Mesenchymal stem cell (in vitro differentiated cells and primary cell): Measurements from ENCODE around the gene AGPAT4.

Source experiments
- DNase-seq: peaks from one replicate; pipeline ENCODE4 v3.0.0-alpha.2; 2013
- H2AFZ ChIP-seq: one replicate; pipeline ENCODE4 v1.6.1; 2013; ENCODE audit warnings: low read depth, mild to moderate bottlenecking, control low read depth, inconsistent platforms, low read length, moderate library complexity
- H2AK5ac ChIP-seq: 2 replicates; pipeline ENCODE4 v1.6.1; 2013; ENCODE audit warnings: low read length, moderate library complexity, mild to moderate bottlenecking, inconsistent platforms; ENCODE audit not compliant: severe bottlenecking
- H2BK120ac ChIP-seq: one replicate; pipeline ENCODE4 v1.6.1; 2013; ENCODE audit warnings: low read depth, mild to moderate bottlenecking, inconsistent platforms, low read length, moderate library complexity
- H2BK12ac ChIP-seq, 2 experiments: one replicate each; pipeline ENCODE4 v1.6.1; 2013; ENCODE audit warnings: inconsistent platforms in 2 of 2, low read length in 2 of 2, mild to moderate bottlenecking in 2 of 2, moderate library complexity in 2 of 2, control low read depth in 1 of 2
- H2BK15ac ChIP-seq: one replicate; pipeline ENCODE4 v1.6.1; 2013; ENCODE audit warnings: mild to moderate bottlenecking, low read depth, inconsistent platforms; ENCODE audit not compliant: poor library complexity, severe bottlenecking
- H2BK5ac ChIP-seq: 2 replicates; pipeline ENCODE4 v1.6.1; 2013; ENCODE audit warnings: low read depth, mild to moderate bottlenecking, low read length, control low read depth, inconsistent platforms; ENCODE audit not compliant: poor library complexity, severe bottlenecking
- H3K14ac ChIP-seq, 2 experiments: one replicate each; pipeline ENCODE4 v1.6.1; 2013; ENCODE audit warnings: inconsistent platforms in 2 of 2, low read length in 2 of 2, control low read depth in 1 of 2, mild to moderate bottlenecking in 1 of 2, moderate library complexity in 1 of 2
- H3K18ac ChIP-seq, 2 experiments: one replicate each; pipeline ENCODE4 v1.6.1; 2013; ENCODE audit warnings: inconsistent platforms in 2 of 2, low read length in 2 of 2, control low read depth in 1 of 2, low read depth in 1 of 2, mild to moderate bottlenecking in 1 of 2
- H3K23ac ChIP-seq, 2 experiments: one replicate each; pipeline ENCODE4 v1.6.1; 2013; ENCODE audit warnings: inconsistent platforms in 2 of 2, low read length in 2 of 2, mild to moderate bottlenecking in 2 of 2, moderate library complexity in 2 of 2, control low read depth in 1 of 2
- H3K27ac ChIP-seq: 2 replicates; pipeline ENCODE4 v1.5.1; 2013; ENCODE audit warnings: mild to moderate bottlenecking, moderate library complexity, low read length, control low read depth, inconsistent platforms; ENCODE audit not compliant: poor library complexity, severe bottlenecking
- H3K27me3 ChIP-seq, 2 experiments: 2 replicates each; pipeline versions ENCODE4 v1.6.1 to v1.7.0; 2013; ENCODE audit warnings: low read length in 2 of 2, mild to moderate bottlenecking in 2 of 2, moderate library complexity in 2 of 2, control low read depth in 1 of 2, inconsistent platforms in 1 of 2; ENCODE audit not compliant: control insufficient read depth in 1 of 2, insufficient read depth in 1 of 2
- H3K36me3 ChIP-seq, 2 experiments: 2 replicates each; pipeline versions ENCODE4 v1.6.1 to v1.7.0; 2013; ENCODE audit warnings: low read length in 2 of 2, control low read depth in 1 of 2, inconsistent platforms in 1 of 2, low read depth in 1 of 2, mild to moderate bottlenecking in 1 of 2; ENCODE audit not compliant: insufficient read depth in 2 of 2, control insufficient read depth in 1 of 2
- H3K4ac ChIP-seq, 2 experiments: one replicate each; pipeline ENCODE4 v1.6.1; 2013; ENCODE audit warnings: inconsistent platforms in 2 of 2, low read length in 2 of 2, mild to moderate bottlenecking in 2 of 2, moderate library complexity in 2 of 2, control low read depth in 1 of 2, low read depth in 1 of 2
- H3K4me1 ChIP-seq: 2 replicates; pipeline ENCODE4 v1.6.1; 2013; ENCODE audit warnings: low read depth, low read length, control low read depth; ENCODE audit not compliant: control insufficient read depth, insufficient read depth
- H3K4me2 ChIP-seq: 2 replicates; pipeline ENCODE4 v1.6.1; 2013; ENCODE audit warnings: low read length, mild to moderate bottlenecking, inconsistent platforms; ENCODE audit not compliant: poor library complexity, severe bottlenecking
- H3K4me3 ChIP-seq, 2 experiments: 2 replicates each; pipeline versions ENCODE4 v1.5.1 to v1.7.0; 2013; ENCODE audit warnings: low read length in 2 of 2, mild to moderate bottlenecking in 2 of 2, control low read depth in 1 of 2, low read depth in 1 of 2; ENCODE audit not compliant: insufficient read depth in 1 of 2
- H3K79me1 ChIP-seq: replicated peaks from 2 replicates; pipeline ENCODE4 v1.6.1; 2013; ENCODE audit warnings: mild to moderate bottlenecking, control low read depth, low read length, inconsistent platforms; ENCODE audit not compliant: poor library complexity, severe bottlenecking
- H3K9ac ChIP-seq: 2 replicates; pipeline ENCODE4 v1.7.0; 2013; ENCODE audit warnings: mild to moderate bottlenecking, low read length, moderate library complexity
- H3K9me3 ChIP-seq: 2 replicates; pipeline ENCODE4 v1.7.0; 2013; ENCODE audit warnings: mild to moderate bottlenecking, low read length; ENCODE audit not compliant: control insufficient read depth
- H4K8ac ChIP-seq: one replicate; pipeline ENCODE4 v1.6.1; 2013; ENCODE audit warnings: inconsistent platforms, mild to moderate bottlenecking, low read length, moderate library complexity
- H4K91ac ChIP-seq: one replicate; pipeline ENCODE4 v1.6.1; 2013; ENCODE audit warnings: mild to moderate bottlenecking, low read length, inconsistent platforms
- WGBS: methylation state at CpG from one replicate; pipeline ENCODE4 v1.1.7; 2013; ENCODE audit warnings: mixed read lengths; 5-methylcytosine and 5-hydroxymethylcytosine counted together

Gene AGPAT4

DNA sequence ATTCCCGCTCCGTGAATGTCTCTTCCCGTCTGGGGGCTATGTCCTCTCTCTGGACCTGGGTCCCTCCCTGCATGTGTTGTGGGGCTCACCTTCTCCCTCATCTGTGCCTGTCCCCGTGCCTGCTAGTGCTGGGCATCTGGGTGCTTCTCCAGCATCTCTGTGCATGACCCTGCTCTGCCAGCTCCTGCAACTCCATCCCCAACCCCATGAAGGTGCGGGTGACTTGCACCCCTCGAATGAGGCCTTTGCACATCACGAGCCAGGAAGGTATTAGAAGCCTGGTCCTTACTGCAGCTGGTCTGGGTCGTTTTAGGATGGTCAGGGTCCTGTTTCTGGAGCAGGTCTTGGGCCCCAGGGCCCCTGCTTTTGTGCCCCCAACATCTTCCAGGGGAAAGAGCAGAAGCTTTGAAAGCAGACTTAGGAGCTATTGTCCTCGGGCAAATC, 109.7 kb downstream of the AGPAT4 start:
- Histone ChIP-seq H3K18ac (no peak overlapping the region), H2BK12ac (no peak overlapping the region), H3K14ac (no peak overlapping the region), H4K91ac (no peak overlapping the region), H2AFZ (no peak overlapping the region), H4K8ac (no peak overlapping the region), H3K79me1 (peaks cover 16% of the 10 kb centered on the region), H3K23ac (no peak overlapping the region), H3K4ac (no peak overlapping the region), H3K9ac (no peak overlapping the region), H2BK120ac (no peak overlapping the region), H2BK15ac (no peak overlapping the region), H3K36me3 (peaks cover 32 to 40% of the 10 kb centered on the region in 2 experiments), H3K27ac (no peak overlapping the region), H3K4me2 (no peak overlapping the region), H3K4me3 (no peak overlapping the region), H3K9me3 (no peaks in the 10 kb centered on the region), H3K27me3 (no peaks in the 10 kb centered on the region), H2BK5ac (no peak overlapping the region), H3K4me1 (peaks cover 37% of the 10 kb centered on the region), H2AK5ac (no peak overlapping the region)
- WGBS: 97% methylated on average over 9 of the region's 9 CpGs
- DNase-seq: no peak

DNA sequence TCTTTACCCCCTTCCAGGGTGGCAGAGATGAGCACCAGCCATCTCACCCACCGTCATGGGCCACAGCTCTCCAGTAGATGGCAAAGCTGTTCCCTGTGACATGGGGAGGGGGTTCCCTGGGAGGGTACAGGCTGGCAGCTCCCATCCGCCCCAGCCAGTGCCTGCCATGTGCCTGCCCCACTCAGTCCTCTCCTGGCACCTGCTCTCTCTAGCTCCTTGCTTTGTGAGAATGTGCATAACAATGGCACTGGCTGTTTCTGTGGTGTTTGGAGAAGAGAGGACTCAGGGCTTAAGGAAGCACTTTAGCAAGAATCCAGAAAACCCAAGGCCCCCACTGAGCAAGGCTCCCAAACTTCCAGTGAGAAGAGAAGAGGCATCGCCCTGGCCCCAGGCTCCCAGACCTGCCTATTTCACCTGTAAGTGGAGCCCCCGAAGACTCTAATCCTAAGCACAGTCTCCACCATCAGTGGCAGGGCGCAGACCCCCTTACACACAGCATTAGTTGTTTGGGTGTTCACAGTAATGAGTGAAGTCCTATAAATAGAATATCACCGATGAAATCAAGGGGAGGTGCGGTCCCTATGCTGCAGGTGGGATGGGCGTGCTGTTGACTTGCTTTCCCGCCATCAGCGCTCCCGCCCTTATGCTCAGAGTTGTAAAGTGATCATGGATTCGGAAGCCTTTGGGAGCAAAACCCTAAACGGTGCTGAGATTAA, 110.2 kb downstream of the AGPAT4 start:
- Histone ChIP-seq H3K27me3 (no peaks in the 10 kb centered on the region), H3K14ac (peak overlapping the region in 1 of 2 experiments; percentile 70), H3K18ac (no peak overlapping the region), H3K4me3 (no peak overlapping the region), H3K27ac (no peak overlapping the region), H2BK120ac (no peak overlapping the region), H2AK5ac (peak overlapping the region; percentile 61), H3K9me3 (no peaks in the 10 kb centered on the region), H3K4me2 (no peak overlapping the region), H3K9ac (no peak overlapping the region), H3K36me3 (peaks cover 32 to 41% of the 10 kb centered on the region in 2 experiments), H2BK5ac (no peak overlapping the region), H3K79me1 (peaks cover 20% of the 10 kb centered on the region), H2AFZ (no peak overlapping the region), H3K4ac (no peak overlapping the region), H2BK12ac (no peak overlapping the region), H3K4me1 (peaks cover 36% of the 10 kb centered on the region), H2BK15ac (no peak overlapping the region), H4K8ac (no peak overlapping the region), H4K91ac (no peak overlapping the region), H3K23ac (no peak overlapping the region)
- no peak for DNase-seq
- WGBS: 95% methylated on average over 10 of the region's 13 CpGs

DNA sequence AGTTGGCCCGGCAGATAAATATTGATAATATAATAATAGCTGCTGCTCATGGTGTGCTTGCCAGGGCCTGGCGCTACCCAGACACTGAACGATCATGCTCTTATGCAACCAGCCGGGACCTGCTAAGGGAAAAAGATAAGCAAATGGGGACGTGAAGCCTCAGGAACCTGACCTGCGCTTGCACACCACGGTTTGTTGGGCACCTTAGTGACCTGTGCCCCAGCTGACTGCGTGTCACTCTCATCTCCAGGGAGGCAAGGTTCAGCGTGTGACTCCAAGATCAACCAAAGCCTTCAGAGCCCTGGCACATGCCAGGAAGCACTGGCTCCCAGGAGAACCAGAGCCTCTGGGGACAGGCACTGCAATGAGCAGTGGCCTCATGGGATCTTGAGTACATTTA, 111.1 kb downstream of the AGPAT4 start:
- WGBS: 99% methylated on average over 9 of the region's 9 CpGs
- no peak overlapping the region for H2BK12ac ChIP-seq

DNA sequence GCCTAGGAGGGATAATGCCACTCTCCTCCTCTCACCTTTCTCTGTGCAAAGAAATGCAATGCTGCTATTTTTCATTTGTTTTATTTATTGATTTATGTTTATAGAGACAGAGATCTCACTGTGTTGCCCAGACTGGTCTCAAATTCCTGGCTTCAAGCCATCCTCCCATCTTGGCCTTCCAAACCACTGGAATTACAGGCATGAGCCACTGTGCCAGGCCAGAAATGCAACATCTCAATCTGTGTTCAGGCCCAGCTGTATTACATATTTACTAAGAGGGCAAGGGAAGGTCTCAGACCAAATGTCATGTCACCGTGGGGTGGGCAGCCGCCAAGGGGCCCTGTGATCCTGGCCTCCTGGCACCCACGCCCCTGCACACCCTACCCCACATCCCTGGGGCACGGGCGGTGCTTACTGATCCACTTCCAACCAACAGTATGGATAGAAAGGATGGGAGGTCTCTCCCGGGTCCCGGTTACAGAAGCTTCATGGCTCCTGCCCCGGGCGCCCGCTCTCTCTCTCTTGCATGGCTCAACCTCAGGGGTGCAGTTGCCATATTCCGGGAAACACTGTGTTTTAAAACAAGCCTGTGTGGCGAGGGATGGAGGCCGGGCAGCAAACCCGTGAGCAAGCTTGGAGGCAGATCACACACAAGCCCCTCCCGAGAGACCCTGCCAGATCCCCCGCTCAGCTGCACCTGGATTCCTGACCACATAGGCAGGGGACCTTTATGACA, 111.8 kb downstream of the AGPAT4 start:
- peak overlapping the region in 1 of 2 experiments; percentile 11 for H3K18ac ChIP-seq
- no peaks in the 10 kb centered on the region for H3K9me3 ChIP-seq
- H2BK120ac ChIP-seq: no peak overlapping the region
- H3K4me1 ChIP-seq: peaks cover 26% of the 10 kb centered on the region
- H3K4me2 ChIP-seq: no peak overlapping the region
- H4K8ac ChIP-seq: no peak overlapping the region
- H2BK15ac ChIP-seq: no peak overlapping the region
- H2AK5ac ChIP-seq: no peak overlapping the region
- H3K36me3 ChIP-seq: peaks cover 36 to 41% of the 10 kb centered on the region in 2 experiments
- H3K9ac ChIP-seq: no peak overlapping the region
- H2BK12ac ChIP-seq: no peak overlapping the region
- H2AFZ ChIP-seq: no peak overlapping the region
- peaks cover 20% of the 10 kb centered on the region for H3K79me1 ChIP-seq
- H2BK5ac ChIP-seq: no peak overlapping the region
- H3K4me3 ChIP-seq: no peak overlapping the region
- H3K23ac ChIP-seq: no peak overlapping the region
- 98% methylated on average over 15 of the region's 16 CpGs for WGBS
- H3K14ac ChIP-seq: no peak overlapping the region
- no peak overlapping the region for H3K4ac ChIP-seq
- H4K91ac ChIP-seq: peak overlapping the region; percentile 60
- no peaks in the 10 kb centered on the region for H3K27me3 ChIP-seq
- peak; percentile 17 for DNase-seq
- peak overlapping the region; percentile 17 for H3K27ac ChIP-seq

More for the DNA sequence above, 111.1 kb downstream of the AGPAT4 start:
- Histone ChIP-seq H3K27me3 (no peaks in the 10 kb centered on the region), H2BK15ac (no peak overlapping the region), H3K79me1 (peaks cover 25% of the 10 kb centered on the region), H3K14ac (no peak overlapping the region), H3K36me3 (peaks cover 36 to 41% of the 10 kb centered on the region in 2 experiments), H2AK5ac (no peak overlapping the region), H3K9me3 (no peaks in the 10 kb centered on the region), H3K18ac (peak overlapping the region in 1 of 2 experiments; percentile 37), H3K4me1 (peaks cover 30% of the 10 kb centered on the region), H3K4me3 (no peak overlapping the region), H2BK120ac (no peak overlapping the region), H4K8ac (no peak overlapping the region), H2AFZ (no peak overlapping the region), H3K9ac (no peak overlapping the region), H2BK5ac (no peak overlapping the region), H4K91ac (no peak overlapping the region), H3K4ac (no peak overlapping the region), H3K27ac (no peak overlapping the region), H3K23ac (no peak overlapping the region), H3K4me2 (no peak overlapping the region)
- no peak for DNase-seq
